ENCODE measurements around the gene LYPLAL1. TPM values are rescaled to one million over a fixed set of nuclear protein-coding genes. Genes with fewer than 3 reads are reported as not detected.

LYPLAL1 gene
- total RNA-seq (2021; ENCODE audit: unreplicated experiment) (41.3 TPM), Bru-seq, nascent RNA (percentile 80 among the genes with signal in this experiment), BruChase-seq, experiment 1, labeled RNA remaining after a 2-hour chase (percentile 83 among the genes with signal in this experiment), BruChase-seq, experiment 2, labeled RNA remaining after a 6-hour chase (percentile 61 among the genes with signal in this experiment)
- 30.2 TPM for polyA plus RNA-seq (2012; ENCODE audit: insufficient read length)
- long read RNA-seq, transcript LYPLAL1-202 (5 exons, 1,898 nt): major isoform, 15 of 29 reads
- long read RNA-seq, partial matches to known transcripts: 1 of 29 reads
- long read RNA-seq, other reads (novel, unspliced or antisense): 6 of 29 reads

DNA sequence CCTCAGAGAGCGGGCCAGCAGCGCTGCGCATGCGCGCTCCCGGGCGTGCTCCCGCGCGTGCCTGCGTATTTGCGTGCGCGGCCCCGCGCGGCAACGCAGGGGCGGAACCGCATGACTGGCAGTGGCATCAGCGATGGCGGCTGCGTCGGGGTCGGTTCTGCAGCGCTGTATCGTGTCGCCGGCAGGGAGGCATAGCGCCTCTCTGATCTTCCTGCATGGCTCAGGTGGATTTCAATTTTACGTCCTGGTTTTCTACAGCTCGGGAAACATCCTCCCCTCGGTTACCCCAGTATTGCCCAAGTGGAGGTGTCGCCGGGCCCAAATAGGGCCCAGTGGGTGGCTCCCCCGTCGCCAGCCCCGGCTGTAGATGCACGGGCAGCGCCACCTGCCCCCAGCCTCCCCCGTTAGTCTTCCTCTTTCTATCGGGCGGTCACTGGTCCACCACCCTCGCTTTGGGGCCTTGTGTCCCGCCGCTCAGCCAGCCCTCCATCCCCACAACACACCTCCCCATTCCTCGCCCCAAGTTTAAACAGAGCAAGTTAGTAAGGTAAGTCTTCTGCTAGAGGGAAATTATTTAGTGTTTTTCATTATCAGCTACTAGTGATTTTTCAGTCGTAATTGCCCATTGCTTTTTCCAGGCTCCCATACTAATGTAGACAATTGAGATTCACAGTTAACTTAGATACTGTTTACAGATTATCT, at the start of gene LYPLAL1:
Gene LYPLAL1 (plus strand): TSS at position 121 of the 702 bp plus-strand sequence. CDS start 13 bp downstream, at position 134.
- TF ChIP-seq, protein P1, sequence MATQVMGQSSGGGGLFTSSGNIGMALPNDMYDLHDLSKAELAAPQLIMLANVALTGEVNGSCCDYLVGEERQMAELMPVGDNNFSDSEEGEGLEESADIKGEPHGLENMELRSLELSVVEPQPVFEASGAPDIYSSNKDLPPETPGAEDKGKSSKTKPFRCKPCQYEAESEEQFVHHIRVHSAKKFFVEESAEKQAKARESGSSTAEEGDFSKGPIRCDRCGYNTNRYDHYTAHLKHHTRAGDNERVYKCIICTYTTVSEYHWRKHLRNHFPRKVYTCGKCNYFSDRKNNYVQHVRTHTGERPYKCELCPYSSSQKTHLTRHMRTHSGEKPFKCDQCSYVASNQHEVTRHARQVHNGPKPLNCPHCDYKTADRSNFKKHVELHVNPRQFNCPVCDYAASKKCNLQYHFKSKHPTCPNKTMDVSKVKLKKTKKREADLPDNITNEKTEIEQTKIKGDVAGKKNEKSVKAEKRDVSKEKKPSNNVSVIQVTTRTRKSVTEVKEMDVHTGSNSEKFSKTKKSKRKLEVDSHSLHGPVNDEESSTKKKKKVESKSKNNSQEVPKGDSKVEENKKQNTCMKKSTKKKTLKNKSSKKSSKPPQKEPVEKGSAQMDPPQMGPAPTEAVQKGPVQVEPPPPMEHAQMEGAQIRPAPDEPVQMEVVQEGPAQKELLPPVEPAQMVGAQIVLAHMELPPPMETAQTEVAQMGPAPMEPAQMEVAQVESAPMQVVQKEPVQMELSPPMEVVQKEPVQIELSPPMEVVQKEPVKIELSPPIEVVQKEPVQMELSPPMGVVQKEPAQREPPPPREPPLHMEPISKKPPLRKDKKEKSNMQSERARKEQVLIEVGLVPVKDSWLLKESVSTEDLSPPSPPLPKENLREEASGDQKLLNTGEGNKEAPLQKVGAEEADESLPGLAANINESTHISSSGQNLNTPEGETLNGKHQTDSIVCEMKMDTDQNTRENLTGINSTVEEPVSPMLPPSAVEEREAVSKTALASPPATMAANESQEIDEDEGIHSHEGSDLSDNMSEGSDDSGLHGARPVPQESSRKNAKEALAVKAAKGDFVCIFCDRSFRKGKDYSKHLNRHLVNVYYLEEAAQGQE (IDR thresholded peaks at IDR 0.05; ENCODE audit: insufficient read depth in 1 of 2, low read depth in 2 of 2, low read length in 1 of 2): no peak
- TF ChIP-seq POLR2AphosphoS5 (IDR thresholded peaks at IDR 0.05; ENCODE audit: low read depth, low read length): peak; percentile 93
- TF ChIP-seq SIN3A (IDR thresholded peaks at IDR 0.05; ENCODE audit: borderline replicate concordance, insufficient read depth, low read depth, low read length): peak; percentile 73; the same call in 1 of the 2 replicates
- intact Hi-C loops (cut with micrococcal nuclease; ENCODE audit: unreplicated experiment): no loop called here

DNA sequence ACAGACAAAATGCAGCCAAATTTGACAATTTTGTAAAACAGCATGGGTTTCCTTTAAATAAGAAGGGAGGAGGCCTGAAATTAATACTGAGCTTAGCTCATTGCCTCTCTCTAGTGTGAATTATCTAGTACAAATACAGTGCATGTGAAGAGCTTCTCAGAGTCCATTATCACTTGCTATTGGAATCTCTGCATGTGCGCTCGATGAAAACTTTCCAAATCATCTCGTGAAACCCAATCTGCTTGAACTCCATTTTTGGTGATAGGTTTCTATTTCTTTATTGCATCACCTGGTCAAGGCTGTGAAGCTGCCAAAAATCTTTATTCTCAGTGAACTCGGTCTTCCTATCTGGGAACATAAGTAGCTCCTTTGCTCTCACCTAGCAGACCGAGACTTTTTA, 49.5 kb upstream of the LYPLAL1 start:
- ChIA-PET POLR2A (no interaction called here), CTCF (no interaction called here)
- no peaks in the 10 kb centered on the region for H3K9me3 ChIP-seq (ENCODE audit: control insufficient read depth, insufficient read depth, low read depth, low read length)
- no peak for DNase-seq (ENCODE audit: low read depth, low spot score)
- no peaks in the 10 kb centered on the region; the same call in 1 of the 2 replicates for H3K36me3 ChIP-seq (ENCODE audit: control insufficient read depth, insufficient read depth, low read length)
- no peaks in the 10 kb centered on the region for H3K4me1 ChIP-seq (ENCODE audit: control insufficient read depth, insufficient read depth, low read length)
- ATAC-seq: no peak
- no peak overlapping the region for H3K4me3 ChIP-seq (ENCODE audit: low read depth in 2 of 2, low read length in 2 of 2)
- in situ Hi-C loops (cut with HindIII; ENCODE audit: low pct_unique_long_range_greater_than_20kb, low sequenced_read_pairs): no loop called here
- H3K27me3 ChIP-seq (ENCODE audit: control insufficient read depth, insufficient read depth, low read length): no peaks in the 10 kb centered on the region
- no TSS peak for BruUV-seq (replicated peaks)
- TF ChIP-seq TCF7L2 (IDR thresholded peaks at IDR 0.05; ENCODE audit: low read depth, low read length) (no peak), SIN3A (IDR thresholded peaks at IDR 0.05; ENCODE audit: borderline replicate concordance, insufficient read depth, low read depth, low read length) (no peak), POLR2AphosphoS5 (IDR thresholded peaks at IDR 0.05; ENCODE audit: low read depth, low read length) (no peak)
- TF ChIP-seq, protein P1 (IDR thresholded peaks at IDR 0.05; ENCODE audit: insufficient read depth in 1 of 2, low read depth in 2 of 2, low read length in 1 of 2): no peak
- TF ChIP-seq, protein P2, sequence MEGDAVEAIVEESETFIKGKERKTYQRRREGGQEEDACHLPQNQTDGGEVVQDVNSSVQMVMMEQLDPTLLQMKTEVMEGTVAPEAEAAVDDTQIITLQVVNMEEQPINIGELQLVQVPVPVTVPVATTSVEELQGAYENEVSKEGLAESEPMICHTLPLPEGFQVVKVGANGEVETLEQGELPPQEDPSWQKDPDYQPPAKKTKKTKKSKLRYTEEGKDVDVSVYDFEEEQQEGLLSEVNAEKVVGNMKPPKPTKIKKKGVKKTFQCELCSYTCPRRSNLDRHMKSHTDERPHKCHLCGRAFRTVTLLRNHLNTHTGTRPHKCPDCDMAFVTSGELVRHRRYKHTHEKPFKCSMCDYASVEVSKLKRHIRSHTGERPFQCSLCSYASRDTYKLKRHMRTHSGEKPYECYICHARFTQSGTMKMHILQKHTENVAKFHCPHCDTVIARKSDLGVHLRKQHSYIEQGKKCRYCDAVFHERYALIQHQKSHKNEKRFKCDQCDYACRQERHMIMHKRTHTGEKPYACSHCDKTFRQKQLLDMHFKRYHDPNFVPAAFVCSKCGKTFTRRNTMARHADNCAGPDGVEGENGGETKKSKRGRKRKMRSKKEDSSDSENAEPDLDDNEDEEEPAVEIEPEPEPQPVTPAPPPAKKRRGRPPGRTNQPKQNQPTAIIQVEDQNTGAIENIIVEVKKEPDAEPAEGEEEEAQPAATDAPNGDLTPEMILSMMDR (IDR thresholded peaks at IDR 0.05): no peak
- H3K27ac ChIP-seq (ENCODE audit: low read length): no peak overlapping the region
- intact Hi-C loops (cut with micrococcal nuclease; ENCODE audit: unreplicated experiment): no loop called here

More for the DNA sequence above, at the start of gene LYPLAL1:
- Histone ChIP-seq H3K4me3 (ENCODE audit: low read depth in 2 of 2, low read length in 2 of 2) (peak within 1 kb of the TSS; percentile 74 to 88), H3K27me3 (ENCODE audit: control insufficient read depth, insufficient read depth, low read length) (no peaks in the 10 kb centered on the region), H3K9me3 (ENCODE audit: control insufficient read depth, insufficient read depth, low read depth, low read length) (no peaks in the 10 kb centered on the region), H3K36me3 (ENCODE audit: control insufficient read depth, insufficient read depth, low read length) (peaks cover 6% of the 10 kb centered on the region), H3K27ac (ENCODE audit: low read length) (peak within 1 kb of the TSS; percentile 91), H3K4me1 (ENCODE audit: control insufficient read depth, insufficient read depth, low read length) (peaks cover 15% of the 10 kb centered on the region; the same call in 1 of the 2 replicates)
- CTCF ChIA-PET: interaction anchor here (0.6 to 0.7 kb wide), 2 partner anchors 185 to 373 kb away, joined by 3 read pairs; no protein-coding TSS in a partner anchor
- ATAC-seq (peak; percentile 97), DNase-seq (ENCODE audit: low read depth, low spot score) (peak; percentile 55)
- in situ Hi-C loops (cut with HindIII; ENCODE audit: low pct_unique_long_range_greater_than_20kb, low sequenced_read_pairs): no loop called here
- no TSS peak for BruUV-seq (replicated peaks)
- POLR2A ChIA-PET: no interaction called here
